GM21529 (cell line): ENCODE data around the gene EPB41L1.

ENCODE experiments used
- ATAC-seq: cut with Tn5 transposase; IDR thresholded peaks from one replicate; pipeline ENCODE4 v1.9.1; 2021; ENCODE audit not compliant: unreplicated experiment

The EPB41L1 gene

DNA sequence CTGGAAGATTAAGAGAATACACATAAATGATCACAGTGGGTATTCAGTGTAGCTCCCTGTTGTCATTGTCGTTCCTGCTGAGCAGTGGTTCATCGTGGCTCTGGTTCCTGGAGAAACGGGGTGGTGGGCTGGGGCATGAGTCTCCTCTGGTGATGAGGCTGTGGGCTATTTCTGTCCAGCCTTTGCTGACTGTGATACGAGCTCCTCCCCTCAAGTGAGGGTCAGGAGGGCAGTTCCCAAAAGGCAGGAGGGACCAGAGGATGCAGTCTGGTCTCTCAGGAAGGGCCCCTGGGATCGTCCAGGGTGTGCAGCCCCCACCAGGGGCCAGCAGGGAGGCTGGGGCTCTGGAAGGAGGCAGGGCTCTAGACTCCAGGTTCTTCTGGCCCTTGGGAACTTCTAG lies 120.5 kb downstream of the EPB41L1 start:
- no peak for ATAC-seq

GRCh38 chr20:36275441-36276189 lies 121.1 kb downstream of the EPB41L1 start:
- no peak for ATAC-seq

DNA sequence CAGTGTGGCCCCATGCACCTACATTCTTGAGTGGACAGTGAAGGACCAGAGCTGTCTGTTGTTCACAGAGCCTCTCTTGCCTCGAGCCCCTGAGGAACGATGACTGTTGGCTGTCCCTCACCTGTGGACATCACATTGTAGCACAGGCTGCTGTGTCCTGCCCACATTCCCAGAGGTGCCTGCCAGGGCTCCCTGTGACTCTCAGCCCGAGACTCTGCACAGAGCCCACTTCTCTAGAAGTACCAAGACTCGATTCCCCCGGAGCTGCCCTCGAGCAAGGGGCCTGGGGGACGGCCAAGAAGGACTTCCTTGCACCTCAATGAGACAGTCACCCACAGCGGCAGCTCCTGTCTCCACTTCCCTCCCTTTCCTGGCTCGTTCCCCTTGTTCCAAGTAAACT lies 123.0 kb downstream of the EPB41L1 start:
- no peak for ATAC-seq

- no peak for ATAC-seq
Measured at GRCh38 chr20:36279362-36279761, 124.8 kb downstream of the EPB41L1 start.

DNA sequence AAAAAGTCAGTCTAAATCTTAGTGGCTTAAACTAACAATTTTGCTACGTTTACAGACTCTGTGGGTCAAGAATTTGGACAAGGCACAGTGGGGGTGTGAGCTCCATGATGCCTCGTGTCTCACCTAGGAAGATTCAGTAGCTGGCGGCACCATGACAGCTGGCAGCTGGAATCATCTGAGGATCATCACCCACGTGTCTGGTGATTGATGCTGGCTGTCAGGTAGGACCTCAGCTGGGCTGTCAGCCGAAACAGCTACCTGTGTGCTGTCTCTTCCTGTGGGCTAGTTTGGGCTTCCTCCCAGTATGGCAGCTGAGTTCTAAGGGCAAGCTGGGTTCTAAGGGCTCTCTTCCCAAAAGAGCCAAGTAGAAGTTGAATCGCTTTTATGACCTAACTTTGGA lies 125.2 kb downstream of the EPB41L1 start:
- no peak for ATAC-seq

DNA sequence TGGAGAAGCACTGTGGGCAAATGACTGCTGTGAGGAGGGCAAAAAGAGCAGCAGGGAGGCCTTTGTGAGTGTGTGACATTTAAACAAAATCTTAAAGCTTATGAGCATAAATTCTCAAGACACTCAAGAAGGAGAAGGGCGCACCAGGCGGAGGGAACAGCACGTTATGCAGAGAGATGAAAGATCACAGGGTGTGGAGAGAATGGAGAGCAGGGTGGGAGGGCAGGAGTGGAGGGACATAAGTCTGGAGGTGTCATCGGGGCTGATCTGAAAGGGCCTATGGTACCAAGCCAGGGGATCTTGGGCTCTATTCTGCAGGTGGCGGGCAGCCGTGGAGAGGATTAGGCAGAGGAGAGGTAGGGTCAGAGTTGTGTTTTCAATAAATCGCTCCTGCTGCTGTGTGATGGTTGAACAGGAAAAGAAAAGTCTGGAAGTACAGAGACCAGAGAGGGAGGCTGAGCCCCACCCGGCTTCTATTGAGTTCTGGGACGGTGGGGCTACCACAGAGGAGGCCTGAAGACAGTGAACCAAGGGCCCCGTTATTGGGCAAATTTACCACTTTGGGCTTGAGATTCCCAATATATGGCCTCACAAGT lies 127.3 kb downstream of the EPB41L1 start:
- no peak for ATAC-seq
